Smooth muscle cell (in vitro differentiated cells): ENCODE data around the gene MTMR1. TPM values are rescaled to one million over a fixed set of nuclear protein-coding genes. Genes with fewer than 3 reads are reported as not detected.

Experiments used
- DNase-seq: peaks from one replicate; lab custom pipeline; 2025; ENCODE audit not compliant: unreplicated experiment; lab: John Stamatoyannopoulos, UW
- H2AFZ ChIP-seq: fragments of 200-600 bp; sonication (generic); 2 replicates; pipeline ENCODE4 v1.6.0; 2016; ENCODE audit warnings: antibody characterized with exemption, low read depth, mild to moderate bottlenecking
- H3F3A ChIP-seq: fragments of 200-600 bp; sonication (generic); 2 replicates; pipeline ENCODE4 v1.6.0; 2017; ENCODE audit warnings: antibody characterized with exemption, low read depth
- H3K27ac ChIP-seq: fragments of 200-600 bp; sonication (generic); 2 replicates; pipeline ENCODE4 v1.5.1; 2016; ENCODE audit warnings: low read depth, mild to moderate bottlenecking
- H3K27me3 ChIP-seq: fragments of 200-600 bp; sonication (generic); 2 replicates; pipeline ENCODE4 v1.6.1; 2016; ENCODE audit warnings: low read depth, mild to moderate bottlenecking
- H3K36me3 ChIP-seq: fragments of 200-600 bp; sonication (generic); 2 replicates; pipeline ENCODE4 v1.5.1; 2016; ENCODE audit warnings: low read depth
- H3K4me1 ChIP-seq: fragments of 200-600 bp; sonication (generic); 2 replicates; pipeline ENCODE4 v1.5.1; 2016; ENCODE audit warnings: low read depth
- H3K4me2 ChIP-seq: fragments of 200-600 bp; sonication (generic); 2 replicates; pipeline ENCODE4 v1.6.0; 2016; ENCODE audit warnings: mild to moderate bottlenecking
- H3K4me3 ChIP-seq: fragments of 200-600 bp; sonication (generic); 2 replicates; pipeline ENCODE4 v1.5.1; 2016; ENCODE audit warnings: mild to moderate bottlenecking
- H3K79me2 ChIP-seq: fragments of 200-600 bp; sonication (generic); 2 replicates; pipeline ENCODE4 v1.6.0; 2016; ENCODE audit warnings: low read depth, mild to moderate bottlenecking
- H3K9ac ChIP-seq: fragments of 200-600 bp; sonication (generic); 2 replicates; pipeline ENCODE4 v1.6.0; 2016; ENCODE audit warnings: low read depth
- H3K9me3 ChIP-seq: fragments of 200-600 bp; sonication (generic); replicated peaks from 2 replicates; pipeline ENCODE4 v1.5.1; 2016; ENCODE audit warnings: low read depth
- H4K20me1 ChIP-seq: fragments of 200-600 bp; sonication (generic); 2 replicates; pipeline ENCODE4 v1.6.0; 2016; ENCODE audit warnings: low read depth
- CTCF ChIP-seq: fragments of 200-600 bp; sonication (generic); IDR thresholded peaks from 2 replicates; pipeline ENCODE4 v1.5.1; 2017; ENCODE audit warnings: borderline replicate concordance, mild to moderate bottlenecking, antibody characterized with exemption; ENCODE audit not compliant: insufficient read depth, poor library complexity, severe bottlenecking
- WGBS: methylation state at CpG from one replicate; pipeline ENCODE4 v1.1.7; 2016; ENCODE audit warnings: low lambda C conversion rate; 5-methylcytosine and 5-hydroxymethylcytosine counted together
- polyA plus RNA-seq: library from polyadenylated mRNA; unstranded; fragments of >200 nt; fragmentation: Nextera tagmentation; extraction: Ambion mirVana; gene quantifications from 2 replicates; pipeline ENCODE4 v1.2.1, GENCODE V29; 2016
- total RNA-seq: library from RNA; depleted of rRNA; stranded (reverse); fragments of >200 nt; gene quantifications from 2 replicates; pipeline ENCODE4 v1.2.3, GENCODE V29; 2014

MTMR1 gene
- total and polyA plus RNA-seq, 2 experiments from 2014 or later = 10.1 to 13.8 TPM

- H3K4me1 ChIP-seq = no peaks in the 10 kb centered on the region
- no peak overlapping the region for H2AFZ ChIP-seq
- H3K4me2 ChIP-seq = no peak overlapping the region
- no peak overlapping the region for H3K9ac ChIP-seq
- no peaks in the 10 kb centered on the region for H3K27me3 ChIP-seq
- H3F3A ChIP-seq = no peaks in the 10 kb centered on the region
- TF ChIP-seq CTCF = no peak
- no peak overlapping the region for H3K27ac ChIP-seq
- no peak overlapping the region for H3K4me3 ChIP-seq
- no peak for DNase-seq
- no peaks in the 10 kb centered on the region for H3K9me3 ChIP-seq
- 90% methylated on average over 9 of the region's 9 CpGs for WGBS
- H3K36me3 ChIP-seq = no peaks in the 10 kb centered on the region
- H3K79me2 ChIP-seq = no peaks in the 10 kb centered on the region
- H4K20me1 ChIP-seq = no peaks in the 10 kb centered on the region
Measured at GRCh38 chrX:150736475-150736874, 43.3 kb downstream of the MTMR1 start.

GRCh38 chrX:150752124-150752523 is 58.9 kb downstream of the MTMR1 start:
- no peak overlapping the region for H3K27ac ChIP-seq
- no peak for DNase-seq
- H2AFZ ChIP-seq = no peak overlapping the region
- H3K9me3 ChIP-seq = no peaks in the 10 kb centered on the region
- H3K36me3 ChIP-seq = no peaks in the 10 kb centered on the region
- no peak overlapping the region for H3K9ac ChIP-seq
- no peak overlapping the region for H3K4me2 ChIP-seq
- H3K4me1 ChIP-seq = no peaks in the 10 kb centered on the region
- no peaks in the 10 kb centered on the region for H3K79me2 ChIP-seq
- no peaks in the 10 kb centered on the region for H3K27me3 ChIP-seq
- no peak overlapping the region for H3K4me3 ChIP-seq
- WGBS = 91% methylated on average over 3 of the region's 3 CpGs
- H3F3A ChIP-seq = no peaks in the 10 kb centered on the region
- TF ChIP-seq CTCF = no peak
- no peaks in the 10 kb centered on the region for H4K20me1 ChIP-seq

GRCh38 chrX:150753357-150753756 is 60.2 kb downstream of the MTMR1 start:
- Histone ChIP-seq H3K9ac (no peak overlapping the region), H3K4me1 (no peaks in the 10 kb centered on the region), H3K9me3 (no peaks in the 10 kb centered on the region), H3K4me2 (no peak overlapping the region), H3K4me3 (no peak overlapping the region), H3F3A (no peaks in the 10 kb centered on the region), H3K79me2 (no peaks in the 10 kb centered on the region), H3K36me3 (no peaks in the 10 kb centered on the region), H3K27ac (no peak overlapping the region), H3K27me3 (no peaks in the 10 kb centered on the region), H4K20me1 (no peaks in the 10 kb centered on the region), H2AFZ (no peak overlapping the region)
- DNase-seq = no peak
- WGBS = 68% methylated on average over 4 of the region's 4 CpGs
- no peak for TF ChIP-seq CTCF

GRCh38 chrX:150753968-150754367 is 60.8 kb downstream of the MTMR1 start:
- Histone ChIP-seq H3K4me2 (no peak overlapping the region), H3K4me1 (no peaks in the 10 kb centered on the region), H3K27ac (no peak overlapping the region), H3K79me2 (no peaks in the 10 kb centered on the region), H4K20me1 (no peaks in the 10 kb centered on the region), H3K9ac (no peak overlapping the region), H3K36me3 (no peaks in the 10 kb centered on the region), H3F3A (no peaks in the 10 kb centered on the region), H2AFZ (no peak overlapping the region), H3K9me3 (no peaks in the 10 kb centered on the region), H3K27me3 (no peaks in the 10 kb centered on the region), H3K4me3 (no peak overlapping the region)
- no peak for TF ChIP-seq CTCF
- no peak for DNase-seq
- 80% methylated on average over 4 of the region's 4 CpGs for WGBS
